Measurements from ENCODE around the gene LRIG3.
"Not testable (repeated sequence)": the region's sequence is repeated elsewhere in the genome, so short reads cannot be mapped to it uniquely, and the experiment has no call there.

Gene LRIG3, protein sequence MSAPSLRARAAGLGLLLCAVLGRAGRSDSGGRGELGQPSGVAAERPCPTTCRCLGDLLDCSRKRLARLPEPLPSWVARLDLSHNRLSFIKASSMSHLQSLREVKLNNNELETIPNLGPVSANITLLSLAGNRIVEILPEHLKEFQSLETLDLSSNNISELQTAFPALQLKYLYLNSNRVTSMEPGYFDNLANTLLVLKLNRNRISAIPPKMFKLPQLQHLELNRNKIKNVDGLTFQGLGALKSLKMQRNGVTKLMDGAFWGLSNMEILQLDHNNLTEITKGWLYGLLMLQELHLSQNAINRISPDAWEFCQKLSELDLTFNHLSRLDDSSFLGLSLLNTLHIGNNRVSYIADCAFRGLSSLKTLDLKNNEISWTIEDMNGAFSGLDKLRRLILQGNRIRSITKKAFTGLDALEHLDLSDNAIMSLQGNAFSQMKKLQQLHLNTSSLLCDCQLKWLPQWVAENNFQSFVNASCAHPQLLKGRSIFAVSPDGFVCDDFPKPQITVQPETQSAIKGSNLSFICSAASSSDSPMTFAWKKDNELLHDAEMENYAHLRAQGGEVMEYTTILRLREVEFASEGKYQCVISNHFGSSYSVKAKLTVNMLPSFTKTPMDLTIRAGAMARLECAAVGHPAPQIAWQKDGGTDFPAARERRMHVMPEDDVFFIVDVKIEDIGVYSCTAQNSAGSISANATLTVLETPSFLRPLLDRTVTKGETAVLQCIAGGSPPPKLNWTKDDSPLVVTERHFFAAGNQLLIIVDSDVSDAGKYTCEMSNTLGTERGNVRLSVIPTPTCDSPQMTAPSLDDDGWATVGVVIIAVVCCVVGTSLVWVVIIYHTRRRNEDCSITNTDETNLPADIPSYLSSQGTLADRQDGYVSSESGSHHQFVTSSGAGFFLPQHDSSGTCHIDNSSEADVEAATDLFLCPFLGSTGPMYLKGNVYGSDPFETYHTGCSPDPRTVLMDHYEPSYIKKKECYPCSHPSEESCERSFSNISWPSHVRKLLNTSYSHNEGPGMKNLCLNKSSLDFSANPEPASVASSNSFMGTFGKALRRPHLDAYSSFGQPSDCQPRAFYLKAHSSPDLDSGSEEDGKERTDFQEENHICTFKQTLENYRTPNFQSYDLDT

DNA sequence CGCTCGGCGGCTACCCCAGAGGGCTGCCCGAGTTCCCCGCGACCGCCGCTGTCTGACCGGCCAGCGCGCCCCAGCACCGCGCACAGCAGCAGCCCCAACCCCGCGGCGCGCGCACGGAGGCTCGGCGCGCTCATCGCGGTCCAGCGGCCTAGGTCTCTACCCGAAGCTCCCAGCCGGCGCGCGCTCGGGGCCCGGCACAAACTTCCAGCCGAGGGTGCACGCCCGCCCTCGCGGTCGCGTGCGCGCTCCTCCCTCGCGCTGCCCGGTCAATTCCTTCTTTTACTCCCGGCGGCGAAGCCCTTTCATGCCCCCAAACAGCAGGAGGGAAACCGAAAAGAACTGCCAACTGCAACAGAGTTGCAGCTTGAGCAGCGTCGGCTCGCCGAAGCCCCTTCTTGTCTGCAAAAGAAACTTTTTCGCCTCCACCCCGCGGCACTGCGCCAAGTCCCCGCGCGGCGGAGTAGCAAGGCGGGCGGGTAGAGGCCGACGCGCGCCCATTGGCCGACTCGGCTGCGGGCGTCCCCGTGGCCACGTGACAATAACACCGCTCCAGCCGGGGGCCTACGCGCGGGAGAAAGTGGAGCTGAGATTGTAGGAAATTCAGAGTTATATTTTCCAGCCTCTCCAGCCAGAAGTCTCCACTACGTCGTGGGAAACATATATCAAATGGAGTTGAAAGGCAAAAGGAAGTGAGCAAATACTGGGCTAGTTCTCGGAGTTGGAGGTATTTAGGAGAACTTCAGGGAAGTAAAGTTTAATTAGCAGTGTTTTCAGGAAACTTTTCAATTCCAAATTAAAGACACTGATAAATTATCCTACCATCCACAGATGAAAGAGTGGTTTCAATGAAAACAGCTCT lies at the start of gene LRIG3:
Gene LRIG3, minus strand, starts transcription at position 403 of the 859 bp plus-strand sequence. Its CDS starts 269 bp downstream, at position 134.
- peak; percentile 39 to 44 for DNase-seq

DNA sequence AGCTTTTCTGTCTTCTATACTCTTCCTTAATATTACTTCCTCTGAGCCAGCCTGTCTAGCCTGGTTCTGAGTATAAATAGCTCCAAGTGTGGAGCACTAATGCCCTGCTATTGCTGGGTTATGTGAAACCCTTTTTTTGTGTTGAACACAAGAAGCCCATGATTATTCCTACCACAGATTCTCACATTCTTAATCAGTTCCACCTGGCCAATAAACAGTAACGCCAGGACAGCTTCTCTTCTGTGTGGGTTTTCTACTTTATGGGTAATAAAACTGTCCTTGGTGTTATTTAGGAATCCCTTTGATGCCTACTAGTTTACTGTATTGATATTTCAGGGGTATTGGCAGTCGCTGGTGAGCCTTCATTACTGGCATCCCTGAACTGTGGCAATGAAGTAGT lies 48.9 kb upstream of the LRIG3 start:
- DNase-seq: no peak

DNA sequence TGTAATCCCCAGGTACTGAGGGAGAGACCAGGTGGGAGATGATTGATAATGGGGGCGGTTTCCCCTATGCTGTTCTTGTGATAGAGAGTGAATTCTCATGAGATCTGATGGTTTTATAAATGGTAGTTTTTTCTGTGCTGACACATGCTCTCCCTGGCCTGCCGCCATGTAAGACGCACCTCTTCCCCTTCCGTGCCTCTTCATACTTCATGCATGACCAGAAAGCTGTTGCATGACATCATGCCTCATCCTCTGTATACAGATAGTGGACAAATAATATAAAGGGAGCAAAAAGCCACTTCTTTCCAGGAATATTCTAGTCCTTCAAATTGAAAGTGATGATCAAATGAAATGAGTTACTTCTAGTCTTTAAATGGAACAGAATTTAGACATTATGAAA lies 47.3 kb upstream of the LRIG3 start:
- no peak for DNase-seq

DNA sequence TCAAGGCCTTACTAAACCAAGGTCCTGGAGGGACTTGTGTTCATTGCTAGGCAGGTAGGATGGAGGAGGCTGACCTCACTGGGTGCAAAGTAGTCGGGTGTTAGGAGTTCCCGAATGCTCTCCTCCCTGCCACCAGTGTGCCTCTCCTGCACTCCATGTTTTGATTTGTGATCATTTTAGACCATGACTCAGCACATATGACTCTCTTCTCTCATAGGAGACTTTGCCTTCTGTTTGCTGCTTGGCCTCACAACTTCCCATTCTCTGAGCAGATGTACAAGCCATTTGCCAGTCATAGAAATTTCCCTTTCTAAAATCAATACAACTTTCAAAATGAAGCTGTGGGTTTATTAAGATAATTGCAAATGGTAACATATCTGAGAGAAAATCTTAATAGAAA lies 46.6 kb upstream of the LRIG3 start:
- no peak for DNase-seq

DNA sequence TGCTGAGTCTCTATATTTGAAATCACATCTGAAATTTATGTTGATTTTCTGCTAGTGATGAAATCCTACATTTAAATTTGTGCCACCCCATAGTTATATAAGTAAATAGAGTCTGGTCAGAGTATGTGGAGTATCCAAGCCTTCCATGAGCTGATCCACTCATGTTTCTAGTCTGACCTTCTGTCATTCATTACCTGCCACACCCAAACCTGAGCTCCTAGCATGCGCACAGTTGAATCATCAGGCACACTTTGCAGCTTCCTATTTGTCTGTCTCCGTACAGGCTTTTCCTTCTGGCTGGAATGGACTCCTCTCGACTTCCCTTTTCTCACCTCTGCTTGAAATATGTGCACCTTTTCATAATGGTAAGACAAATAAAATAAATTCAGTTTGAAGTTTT lies 45.3 kb upstream of the LRIG3 start:
- DNase-seq: no peak

DNA sequence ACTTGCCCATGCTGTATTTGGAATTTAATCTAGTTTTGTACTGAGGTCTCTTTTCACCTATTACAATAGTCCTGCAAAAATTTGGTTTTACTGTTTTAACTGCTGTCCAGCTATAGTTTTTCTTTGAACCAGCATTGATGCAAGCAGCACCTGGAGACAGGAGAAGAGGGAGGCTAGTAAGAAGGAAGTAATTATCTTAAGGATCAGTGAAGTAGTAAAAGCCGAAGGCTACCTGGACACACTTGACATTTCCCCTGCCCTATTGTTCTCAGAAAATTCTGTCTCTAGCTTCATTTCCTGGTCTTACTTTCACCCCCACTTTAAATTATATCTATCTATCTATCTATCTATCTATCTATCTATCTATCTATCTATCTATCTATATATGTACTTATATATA lies 43.5 kb upstream of the LRIG3 start:
- no peak for DNase-seq

DNA sequence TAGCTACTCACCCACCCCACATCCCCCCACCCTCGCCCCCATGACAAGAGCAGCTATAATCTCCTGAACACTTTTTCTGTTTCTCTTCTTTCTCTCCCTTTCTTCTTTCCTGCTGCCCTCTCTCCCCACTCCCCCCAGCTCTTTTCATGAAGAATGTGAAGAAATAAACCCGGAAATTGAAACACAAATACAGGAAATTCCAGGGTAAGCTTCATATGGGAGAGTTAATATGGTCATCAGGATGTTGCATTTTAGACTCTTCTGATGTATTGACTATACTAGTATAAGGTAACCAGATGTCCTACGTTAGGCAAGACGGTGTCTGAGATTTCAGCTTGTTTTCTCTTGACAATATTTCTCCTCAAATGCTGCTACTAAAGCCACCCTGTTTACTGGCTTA lies 41.6 kb upstream of the LRIG3 start:
- no peak for DNase-seq

DNA sequence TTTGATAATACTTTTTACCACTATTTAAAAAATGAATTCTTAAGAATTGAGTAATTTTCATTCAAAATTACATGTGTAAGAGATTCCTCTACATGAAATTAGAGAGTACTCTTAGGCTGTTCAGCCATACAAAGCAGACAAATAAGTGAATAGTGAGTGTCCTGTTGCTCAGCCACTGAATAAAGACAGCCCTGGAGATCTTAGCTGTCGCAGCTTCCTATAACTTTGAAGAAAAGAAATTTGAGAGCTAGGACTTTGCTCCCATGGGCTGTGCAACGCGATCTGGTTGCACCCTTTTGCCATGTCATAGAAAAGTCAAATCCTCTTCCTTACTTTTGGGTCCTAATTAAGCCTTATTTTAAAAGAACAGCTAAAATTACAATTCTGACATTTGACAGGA lies 40.9 kb upstream of the LRIG3 start:
- no peak for DNase-seq

DNA sequence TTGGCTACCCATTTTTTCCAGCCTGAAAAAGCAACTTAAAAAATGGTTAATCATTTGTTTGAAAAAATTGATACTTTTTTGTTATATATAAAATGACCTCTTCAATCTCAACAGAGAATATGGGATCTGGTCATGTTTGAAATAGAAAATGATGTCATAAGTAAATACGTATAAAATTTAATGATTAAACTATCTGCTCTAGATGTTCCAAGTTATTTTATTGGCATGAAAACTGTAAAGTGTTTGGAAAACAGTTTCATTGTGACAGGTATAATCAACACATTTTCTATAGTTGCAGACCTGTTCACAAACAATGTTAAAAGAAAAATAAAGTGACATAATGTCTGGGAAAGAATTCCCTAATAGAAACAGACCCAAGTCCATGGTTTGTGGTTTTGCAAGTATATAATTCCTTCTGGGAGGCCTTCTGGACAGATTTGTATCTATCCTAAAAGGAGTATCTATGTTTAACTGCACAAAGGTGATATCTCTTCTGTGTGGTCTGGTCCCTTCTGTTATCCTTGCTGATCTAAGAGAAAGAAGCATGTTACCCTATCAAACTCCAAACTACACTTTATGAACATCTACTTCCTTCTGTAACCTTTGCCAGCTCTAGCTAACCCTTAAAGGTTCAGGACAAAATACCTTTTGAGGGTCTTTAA lies 39.5 kb upstream of the LRIG3 start:
- no peak for DNase-seq

DNA sequence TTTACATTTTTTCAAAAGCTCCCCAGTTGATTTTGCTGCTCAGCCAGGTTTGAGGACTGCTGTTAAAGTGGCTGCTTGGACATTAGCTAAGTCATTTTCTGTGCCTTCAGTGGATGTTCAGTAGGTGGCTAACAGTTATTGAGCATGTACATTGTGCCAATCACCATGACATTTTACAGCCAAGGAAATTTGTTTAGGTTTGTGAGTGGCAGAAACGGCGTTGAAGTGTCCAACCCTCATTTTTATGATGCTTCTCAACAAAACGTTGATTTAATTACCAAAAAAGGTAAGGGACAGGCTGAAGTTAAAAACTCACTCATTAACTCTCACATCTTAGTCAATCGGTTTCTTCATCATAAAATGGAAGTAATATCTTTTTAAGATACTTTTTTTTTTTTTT lies 37.0 kb upstream of the LRIG3 start:
- no peak for DNase-seq

DNA sequence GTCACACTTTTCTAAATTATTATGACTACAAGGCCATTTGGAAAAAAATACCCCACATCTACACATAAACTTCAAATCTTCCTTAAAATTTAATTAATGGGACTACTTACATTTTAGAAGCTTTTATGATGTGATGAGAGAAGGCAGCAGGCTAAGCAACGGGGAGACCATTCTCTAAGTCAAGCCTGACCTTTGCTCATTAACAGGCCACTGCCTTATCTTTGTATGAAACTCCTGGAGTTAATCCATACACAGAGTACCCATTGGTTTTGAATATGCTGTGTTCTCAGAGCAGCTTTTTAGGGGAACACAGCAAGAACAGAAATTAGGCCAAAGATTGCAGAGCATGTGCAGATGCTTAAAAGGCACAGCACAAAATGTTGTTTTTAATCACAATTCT lies 35.5 kb upstream of the LRIG3 start:
- DNase-seq: no peak

DNA sequence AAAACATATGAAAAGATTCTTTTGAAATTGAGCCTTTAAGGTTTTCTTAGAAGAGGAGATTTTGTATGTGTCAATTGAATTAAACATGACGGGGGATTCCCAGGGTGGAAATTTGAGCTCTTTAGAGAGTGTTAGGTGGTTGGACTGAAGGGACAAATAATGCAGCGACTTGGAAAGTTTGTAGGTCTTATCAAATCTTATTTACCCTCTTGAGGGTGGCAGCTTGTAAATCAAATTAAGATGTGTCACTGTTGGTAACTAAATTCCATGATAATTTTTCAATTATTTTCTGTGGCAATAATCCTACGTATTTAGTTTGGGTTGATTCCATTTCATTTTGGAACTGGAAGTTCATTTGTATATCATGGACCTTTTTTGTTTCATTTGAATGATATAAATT lies 33.7 kb upstream of the LRIG3 start:
- DNase-seq: no peak

DNA sequence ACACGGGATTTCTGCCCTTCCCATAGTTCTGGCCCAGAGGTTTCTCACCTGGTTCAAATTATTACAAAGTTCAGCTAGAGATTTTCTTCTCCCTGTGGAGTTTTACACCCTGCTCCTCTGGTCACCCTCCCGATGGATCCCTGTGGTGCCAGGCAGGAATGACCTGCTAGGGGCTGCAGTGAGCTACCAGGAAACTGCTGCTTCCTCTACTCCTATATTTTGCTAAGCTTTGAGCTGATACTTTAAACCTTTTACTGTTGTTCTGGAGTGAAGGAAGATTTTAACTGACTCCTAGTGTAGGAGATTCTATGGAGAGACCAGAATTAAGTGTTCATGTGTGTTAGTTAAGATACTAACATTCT lies 30.4 kb upstream of the LRIG3 start:
- DNase-seq: no peak

DNA sequence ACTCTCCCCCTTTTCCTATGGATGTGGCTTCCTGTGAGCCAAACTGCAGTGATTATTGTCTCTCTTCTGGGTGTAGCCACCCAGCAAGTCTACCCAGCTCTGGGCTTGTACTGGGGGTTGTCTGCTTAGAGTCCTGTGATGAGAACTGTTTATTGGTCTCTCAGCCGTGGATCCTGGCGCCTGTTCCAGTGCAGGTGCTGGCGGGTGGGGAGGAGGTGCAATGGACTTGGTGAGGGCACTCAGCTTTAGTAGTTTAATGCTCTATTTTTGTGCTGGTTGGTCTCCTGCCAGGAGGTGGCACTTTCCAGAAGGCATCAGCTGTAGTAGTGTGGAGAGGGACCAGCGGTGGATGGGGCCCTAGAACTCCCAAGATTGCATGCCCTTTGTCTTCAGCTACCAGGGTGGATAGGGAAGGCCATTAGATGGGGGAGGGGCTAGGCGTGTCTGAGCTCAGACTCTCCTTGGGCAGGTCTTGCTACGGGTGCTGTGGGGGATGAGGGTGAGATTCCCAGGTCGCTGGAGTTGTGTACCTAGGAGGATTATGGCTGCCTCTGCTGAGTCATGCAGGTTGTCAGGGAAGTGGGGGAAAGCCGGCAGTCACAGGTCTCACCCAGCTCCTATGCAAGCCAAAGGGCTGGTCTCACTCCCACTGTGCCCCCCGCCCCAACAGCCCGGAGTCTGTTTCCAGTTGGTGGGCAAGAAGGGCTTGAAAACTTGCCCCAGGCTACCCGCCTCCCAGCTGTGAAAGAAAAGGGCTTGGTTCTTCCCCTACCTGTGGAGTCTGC lies 29.8 kb upstream of the LRIG3 start:
- not testable (repeated sequence) for DNase-seq

DNA sequence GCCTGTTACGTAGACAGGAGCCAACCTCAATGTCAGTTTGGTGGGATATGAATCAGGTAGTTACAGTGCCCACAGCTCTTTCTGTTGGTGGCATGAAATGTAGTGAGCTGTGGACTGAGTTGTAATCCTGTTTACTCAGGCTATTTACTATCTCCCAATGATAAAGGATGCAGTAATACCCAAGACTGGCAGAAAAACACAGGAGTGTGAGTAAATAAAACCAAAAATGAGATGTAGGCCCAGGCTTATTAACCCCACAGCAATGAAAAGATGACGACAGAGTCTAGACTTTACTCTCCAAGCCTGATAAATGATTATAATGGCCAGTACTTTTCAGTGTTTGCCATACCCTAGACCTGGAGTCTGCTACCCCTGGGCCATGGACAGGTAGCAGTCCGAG lies 22.8 kb upstream of the LRIG3 start:
- DNase-seq: no peak

DNA sequence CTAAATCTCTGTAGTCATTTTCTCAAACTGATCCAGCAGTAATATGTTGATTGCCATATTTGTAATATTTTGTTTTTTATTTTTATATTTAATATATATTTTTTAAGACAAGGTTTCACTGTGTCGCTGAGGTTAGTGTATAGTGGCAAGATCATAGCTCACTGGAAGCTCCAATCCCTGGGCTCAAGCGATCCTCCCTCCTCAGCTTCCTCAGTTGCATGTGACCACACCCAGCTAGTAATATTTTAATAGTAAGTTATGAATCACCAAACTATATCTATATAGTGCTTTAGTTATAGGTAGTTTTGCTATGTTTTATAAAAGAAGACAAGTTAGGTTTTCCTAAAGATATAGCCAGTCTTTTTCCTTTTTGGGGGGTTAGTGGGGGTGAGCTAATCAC lies 22.0 kb upstream of the LRIG3 start:
- no peak for DNase-seq

DNA sequence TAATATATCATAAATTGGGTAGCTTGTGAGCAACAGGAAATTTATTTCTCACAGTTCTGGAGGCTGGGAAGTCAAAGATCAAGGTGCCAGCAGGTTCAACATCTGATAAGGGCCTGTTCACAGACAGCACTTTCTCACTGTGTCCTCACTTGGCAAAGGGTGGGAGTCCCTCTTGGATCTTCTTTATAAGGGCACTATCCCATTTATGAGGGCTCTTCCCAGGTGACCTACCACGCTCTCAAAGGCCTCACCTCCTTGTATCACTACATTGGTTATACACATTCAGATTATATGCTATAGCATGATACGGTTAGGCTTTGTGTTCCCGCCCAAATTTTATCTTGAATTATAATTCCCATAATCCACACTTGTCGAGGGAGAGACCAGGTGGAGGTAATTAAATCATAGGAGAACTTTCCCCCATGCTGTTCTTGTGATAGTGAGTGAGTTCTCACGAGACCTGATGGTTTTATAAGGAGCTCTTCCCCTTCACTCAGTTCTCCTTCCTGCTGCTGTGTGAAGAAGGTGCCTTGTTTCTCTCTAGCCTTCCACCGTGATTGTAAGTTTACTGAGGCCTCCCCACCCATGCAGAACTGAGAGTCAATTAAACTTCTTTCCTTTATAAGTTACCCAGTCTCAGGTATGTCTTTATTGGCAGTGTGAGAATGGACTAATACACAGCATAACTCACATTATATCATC lies 19.2 kb upstream of the LRIG3 start:
- no peak for DNase-seq

DNA sequence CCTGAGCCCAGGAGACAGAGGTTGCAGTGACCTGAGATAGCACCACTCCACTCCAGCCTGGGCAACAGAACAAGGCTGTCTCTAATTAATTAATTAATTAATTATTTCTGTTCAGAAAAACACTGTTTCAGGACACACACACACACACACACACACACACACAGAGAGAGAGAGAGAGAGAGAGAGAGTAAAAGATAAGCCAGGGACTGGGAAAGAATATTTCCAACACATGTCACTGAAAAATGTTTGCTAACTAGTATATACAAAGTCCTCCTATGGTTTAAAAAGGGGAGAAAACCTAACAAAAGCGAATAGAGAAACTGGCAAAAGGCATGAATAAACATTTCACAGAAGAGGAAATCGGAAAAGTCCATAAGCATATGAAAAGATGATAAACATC lies 18.1 kb upstream of the LRIG3 start:
- DNase-seq: no peak

DNA sequence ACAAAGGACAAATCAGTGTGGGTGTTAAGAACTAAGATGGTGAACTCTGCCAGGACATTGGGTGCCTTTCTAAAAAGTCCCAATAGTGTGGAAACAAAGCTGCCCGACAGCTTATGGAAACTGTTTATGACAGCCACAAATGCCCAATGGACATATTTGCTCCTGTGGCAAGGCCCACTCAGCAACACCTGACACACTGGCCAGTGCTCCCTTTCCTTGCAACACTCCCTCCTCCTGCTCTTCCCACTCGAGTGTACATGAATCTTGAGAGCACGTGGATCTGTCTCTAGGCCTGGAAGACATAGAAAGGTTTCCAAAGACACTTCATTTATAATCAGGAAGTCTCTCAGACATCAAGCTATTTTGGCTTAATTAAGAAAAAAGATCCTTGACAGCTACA lies 14.2 kb upstream of the LRIG3 start:
- no peak for DNase-seq

DNA sequence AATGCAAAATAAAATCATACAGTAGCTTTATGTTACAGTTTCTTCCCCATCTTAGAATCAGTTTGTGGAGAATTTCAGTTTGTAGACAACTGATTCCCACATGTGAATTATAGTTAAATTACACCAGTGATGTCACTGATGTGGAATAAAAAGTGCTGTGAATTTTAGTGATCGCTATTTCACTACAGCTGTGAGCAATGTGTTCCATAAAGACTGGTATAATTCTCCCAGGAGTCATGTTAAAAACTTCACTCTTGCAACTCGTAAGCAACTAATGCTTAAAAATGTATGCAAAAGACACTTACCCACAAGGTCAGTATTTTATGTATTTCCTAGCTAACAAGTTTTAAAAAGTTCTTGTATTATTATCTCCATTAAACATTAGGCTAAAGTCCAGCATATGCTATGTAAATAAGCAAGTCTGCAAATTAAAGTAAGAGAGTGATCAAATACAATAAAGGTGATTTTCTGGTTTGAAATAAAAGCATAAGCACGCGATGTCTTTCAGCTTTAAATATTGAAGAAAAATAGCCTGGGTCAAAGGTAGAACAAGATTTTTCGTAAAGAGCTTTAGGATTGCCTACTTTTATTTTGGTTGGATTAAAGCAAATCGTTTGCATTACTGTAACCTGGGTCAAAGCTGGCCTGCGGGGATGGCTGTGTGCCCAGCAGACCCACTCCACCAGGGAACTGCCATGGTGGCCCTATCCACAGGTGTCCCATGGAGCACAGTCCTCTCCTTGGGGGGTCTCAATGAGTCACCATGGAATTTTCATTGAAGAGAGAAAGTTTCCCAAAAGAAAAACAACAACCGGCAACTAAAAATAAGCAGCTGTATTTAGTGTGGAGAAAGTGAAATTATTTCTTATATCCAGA lies 12.7 kb upstream of the LRIG3 start:
- DNase-seq: no peak

Measured in NCI-H1930 (cell line).